BLaER1 (cell line): ENCODE data around the gene STAB1.

ENCODE experiments used
- H3K27ac ChIP-seq: shearing (Covaris generic); formaldehyde crosslinking; 2 replicates; pipeline ENCODE4 v1.8.1; 2022
- H3K27me3 ChIP-seq: shearing (Covaris generic); formaldehyde crosslinking; 2 replicates; pipeline ENCODE4 v1.8.1; 2022
- H3K36me3 ChIP-seq: shearing (Covaris generic); formaldehyde crosslinking; 2 replicates; pipeline ENCODE4 v1.8.1; 2022
- H3K4me1 ChIP-seq: shearing (Covaris generic); formaldehyde crosslinking; 2 replicates; pipeline ENCODE4 v1.8.1; 2022
- H3K4me2 ChIP-seq: shearing (Covaris generic); formaldehyde crosslinking; 2 replicates; pipeline ENCODE4 v1.8.1; 2022
- H3K4me3 ChIP-seq: shearing (Covaris generic); formaldehyde crosslinking; 2 replicates; pipeline ENCODE4 v1.8.1; 2022
- H3K9ac ChIP-seq: shearing (Covaris generic); formaldehyde crosslinking; 2 replicates; pipeline ENCODE4 v1.8.1; 2022
- H3K9me3 ChIP-seq: shearing (Covaris generic); formaldehyde crosslinking; 2 replicates; pipeline ENCODE4 v1.8.1; 2022
- H4K20me1 ChIP-seq: shearing (Covaris generic); formaldehyde crosslinking; 2 replicates; pipeline ENCODE4 v1.8.1; 2022
- Cebpa-rat ChIP-seq: shearing (Covaris generic); IDR thresholded peaks from 2 replicates; pipeline ENCODE4 v1.8.1; 2022

The STAB1 gene

GRCh38 chr3:52494886-52495495 lies at the start of gene STAB1:
Gene STAB1, plus strand, starts transcription at chr3:52495338. Its CDS starts 76 bp downstream, at chr3:52495414.
- Histone ChIP-seq H3K27ac (peak within 1 kb of the TSS; percentile 60), H3K9me3 (no peaks in the 10 kb centered on the region), H3K9ac (peak within 1 kb of the TSS; percentile 64), H3K27me3 (no peaks in the 10 kb centered on the region), H3K36me3 (peaks cover 42% of the 10 kb centered on the region), H3K4me3 (no peak within 1 kb of the TSS), H3K4me2 (peak within 1 kb of the TSS; percentile 74), H3K4me1 (peaks cover 67% of the 10 kb centered on the region), H4K20me1 (peaks cover 44% of the 10 kb centered on the region)
- TF ChIP-seq Cebpa-rat = no peak

GRCh38 chr3:52446042-52446441 lies 49.1 kb upstream of the STAB1 start:
- no peak overlapping the region for H3K4me2 ChIP-seq
- H3K4me1 ChIP-seq = peaks cover 36% of the 10 kb centered on the region
- H3K36me3 ChIP-seq = no peaks in the 10 kb centered on the region
- no peak for TF ChIP-seq Cebpa-rat
- H3K4me3 ChIP-seq = no peak overlapping the region
- H3K9ac ChIP-seq = no peak overlapping the region
- H3K27ac ChIP-seq = no peak overlapping the region
- H3K9me3 ChIP-seq = no peaks in the 10 kb centered on the region
- H3K27me3 ChIP-seq = peaks cover 45% of the 10 kb centered on the region
- peaks cover 59% of the 10 kb centered on the region for H4K20me1 ChIP-seq

GRCh38 chr3:52446631-52447511 lies 48.3 kb upstream of the STAB1 start:
- peaks cover 39% of the 10 kb centered on the region for H3K27me3 ChIP-seq
- H3K4me3 ChIP-seq = no peak overlapping the region
- no peak for TF ChIP-seq Cebpa-rat
- no peaks in the 10 kb centered on the region for H3K9me3 ChIP-seq
- H3K27ac ChIP-seq = no peak overlapping the region
- H4K20me1 ChIP-seq = peaks cover 51% of the 10 kb centered on the region
- H3K36me3 ChIP-seq = no peaks in the 10 kb centered on the region
- H3K4me1 ChIP-seq = peaks cover 36% of the 10 kb centered on the region
- no peak overlapping the region for H3K9ac ChIP-seq
- no peak overlapping the region for H3K4me2 ChIP-seq

- H3K9ac ChIP-seq = no peak overlapping the region
- no peak overlapping the region for H3K4me2 ChIP-seq
- no peaks in the 10 kb centered on the region for H3K9me3 ChIP-seq
Observed at GRCh38 chr3:52447512-52448355, 47.4 kb upstream of the STAB1 start.

GRCh38 chr3:52450489-52451236 lies 44.5 kb upstream of the STAB1 start:
- peaks cover 13% of the 10 kb centered on the region; the same call in 1 of the 2 replicates for H4K20me1 ChIP-seq
- H3K36me3 ChIP-seq = no peaks in the 10 kb centered on the region
- H3K9ac ChIP-seq = no peak overlapping the region
- no peaks in the 10 kb centered on the region for H3K9me3 ChIP-seq
- H3K4me1 ChIP-seq = peaks cover 9% of the 10 kb centered on the region
- H3K27ac ChIP-seq = no peak overlapping the region
- no peak overlapping the region for H3K4me2 ChIP-seq
- H3K4me3 ChIP-seq = no peak overlapping the region
- no peak for TF ChIP-seq Cebpa-rat
- H3K27me3 ChIP-seq = peaks cover 11% of the 10 kb centered on the region

More at GRCh38 chr3:52447512-52448355, 47.4 kb upstream of the STAB1 start:
- Histone ChIP-seq H4K20me1 (peaks cover 42% of the 10 kb centered on the region), H3K27ac (no peak overlapping the region), H3K27me3 (peaks cover 30% of the 10 kb centered on the region), H3K4me1 (peaks cover 28% of the 10 kb centered on the region), H3K4me3 (no peak overlapping the region), H3K36me3 (no peaks in the 10 kb centered on the region)
- TF ChIP-seq Cebpa-rat = no peak

- H4K20me1 ChIP-seq = peaks cover 5% of the 10 kb centered on the region
- H3K4me1 ChIP-seq = peaks cover 14% of the 10 kb centered on the region
- no peak overlapping the region for H3K27ac ChIP-seq
- H3K4me2 ChIP-seq = no peak overlapping the region
- peaks cover 3% of the 10 kb centered on the region for H3K27me3 ChIP-seq
- no peak for TF ChIP-seq Cebpa-rat
- H3K4me3 ChIP-seq = no peak overlapping the region
- no peak overlapping the region for H3K9ac ChIP-seq
- no peaks in the 10 kb centered on the region for H3K36me3 ChIP-seq
- H3K9me3 ChIP-seq = no peaks in the 10 kb centered on the region
Observed at GRCh38 chr3:52451237-52452083, 43.7 kb upstream of the STAB1 start.

GRCh38 chr3:52452126-52452525 lies 43.0 kb upstream of the STAB1 start:
- no peak overlapping the region for H3K9ac ChIP-seq
- peaks cover 7% of the 10 kb centered on the region; the same call in 1 of the 2 replicates for H4K20me1 ChIP-seq
- TF ChIP-seq Cebpa-rat = no peak
- H3K27ac ChIP-seq = no peak overlapping the region
- H3K27me3 ChIP-seq = no peaks in the 10 kb centered on the region
- H3K4me1 ChIP-seq = peaks cover 20% of the 10 kb centered on the region
- no peaks in the 10 kb centered on the region for H3K9me3 ChIP-seq
- H3K4me3 ChIP-seq = no peak overlapping the region
- no peaks in the 10 kb centered on the region for H3K36me3 ChIP-seq
- H3K4me2 ChIP-seq = no peak overlapping the region

- Histone ChIP-seq H3K36me3 (peaks cover 5% of the 10 kb centered on the region), H3K9ac (no peak overlapping the region; the same call in 1 of the 2 replicates), H3K27me3 (no peaks in the 10 kb centered on the region), H3K4me3 (no peak overlapping the region), H3K4me2 (no peak overlapping the region), H3K9me3 (no peaks in the 10 kb centered on the region), H3K4me1 (peaks cover 26% of the 10 kb centered on the region), H4K20me1 (peaks cover 13% of the 10 kb centered on the region; the same call in 1 of the 2 replicates), H3K27ac (no peak overlapping the region)
- no peak for TF ChIP-seq Cebpa-rat
Observed at GRCh38 chr3:52452570-52453221, 42.4 kb upstream of the STAB1 start.
